NCI-H446 (cell line): ENCODE data around the gene MUC5AC.

Experiments used
- DNase-seq, 2 experiments: peaks; one replicate each; lab custom pipeline; 2025; lab: John Stamatoyannopoulos, UW

Gene MUC5AC

DNA sequence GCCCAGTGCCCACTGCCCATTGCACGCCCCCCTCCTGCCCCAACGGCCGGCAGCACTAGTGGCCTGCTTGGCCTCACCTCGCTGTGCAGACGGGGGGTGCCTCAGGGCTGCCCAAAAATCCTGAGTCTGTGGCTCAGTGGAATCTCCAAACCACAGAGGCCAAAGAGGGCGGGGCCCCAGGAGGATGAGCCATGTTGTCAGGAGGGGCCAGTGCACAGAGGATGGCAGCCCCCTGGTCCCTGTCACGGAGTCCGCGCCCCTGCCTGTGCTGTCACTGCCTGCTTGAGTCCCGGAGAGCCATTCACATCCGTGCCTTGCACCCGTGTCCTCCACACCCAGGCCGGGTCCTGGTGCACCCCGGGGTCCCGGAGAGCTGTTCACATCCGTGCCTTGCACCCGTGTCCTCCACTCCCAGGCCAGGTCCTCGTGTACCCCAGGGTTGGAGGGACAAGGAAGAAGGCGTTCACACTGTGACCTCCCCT, 36.4 kb upstream of the MUC5AC start:
- DNase-seq: no peak

DNA sequence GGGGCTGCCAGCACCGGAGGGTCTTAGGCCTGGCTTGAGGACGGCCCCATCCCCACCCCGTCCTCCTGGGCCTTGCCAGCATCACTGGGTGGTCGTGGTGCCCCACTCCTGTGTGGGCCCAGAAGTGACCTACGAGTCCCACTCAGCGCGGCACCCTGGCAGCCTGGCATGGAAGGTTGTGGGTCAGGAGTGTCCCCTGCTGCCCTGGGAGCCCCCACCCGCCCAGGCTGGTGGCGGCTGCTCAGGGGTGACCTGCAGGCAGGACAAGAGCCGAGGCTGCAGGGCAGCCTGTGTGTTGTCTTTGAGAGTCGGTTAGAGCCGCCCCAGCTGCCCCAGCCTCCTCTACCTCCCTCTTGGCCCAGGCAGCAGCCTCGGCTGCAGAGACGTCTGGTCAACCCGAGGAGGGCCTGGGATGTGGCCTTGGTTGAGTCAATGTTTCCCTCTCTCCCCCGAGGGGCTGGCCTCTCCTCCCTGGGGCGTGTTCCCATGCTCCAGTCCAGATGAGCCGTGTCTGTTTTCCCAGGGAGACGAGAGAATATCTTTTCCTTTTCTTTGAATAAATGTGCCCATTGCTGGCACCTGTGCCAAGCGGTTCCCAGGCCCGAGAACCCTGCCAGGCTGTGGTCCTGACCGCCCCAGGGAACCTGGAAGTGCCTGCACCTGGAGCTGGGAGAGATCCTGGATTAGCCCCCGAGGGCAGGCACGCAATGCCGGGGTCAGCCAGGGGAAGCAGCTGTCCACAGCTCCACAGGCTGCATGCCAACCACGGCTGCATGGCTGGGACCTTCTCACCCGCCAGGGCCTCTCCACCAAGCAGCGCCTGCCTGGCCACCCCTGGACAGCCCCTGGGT, 35.7 kb upstream of the MUC5AC start:
- no peak for DNase-seq

DNA sequence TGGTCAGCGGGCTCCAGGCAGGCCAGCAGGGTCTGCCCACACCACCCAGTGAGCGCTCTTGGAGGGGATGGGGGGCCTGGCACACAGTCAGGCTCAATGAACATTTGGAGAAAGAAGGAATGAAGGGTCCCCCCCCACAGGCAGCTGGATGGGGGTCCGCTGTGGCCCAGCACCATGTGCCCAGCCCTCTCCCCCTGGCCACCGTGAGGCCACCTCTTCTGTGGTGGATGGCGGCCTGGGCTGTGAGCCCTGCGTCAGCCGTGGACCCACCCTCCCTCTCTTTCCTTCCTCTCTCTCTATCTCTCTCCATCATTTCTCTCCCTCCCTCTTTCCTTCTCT, 35.1 kb upstream of the MUC5AC start:
- DNase-seq: no peak

DNA sequence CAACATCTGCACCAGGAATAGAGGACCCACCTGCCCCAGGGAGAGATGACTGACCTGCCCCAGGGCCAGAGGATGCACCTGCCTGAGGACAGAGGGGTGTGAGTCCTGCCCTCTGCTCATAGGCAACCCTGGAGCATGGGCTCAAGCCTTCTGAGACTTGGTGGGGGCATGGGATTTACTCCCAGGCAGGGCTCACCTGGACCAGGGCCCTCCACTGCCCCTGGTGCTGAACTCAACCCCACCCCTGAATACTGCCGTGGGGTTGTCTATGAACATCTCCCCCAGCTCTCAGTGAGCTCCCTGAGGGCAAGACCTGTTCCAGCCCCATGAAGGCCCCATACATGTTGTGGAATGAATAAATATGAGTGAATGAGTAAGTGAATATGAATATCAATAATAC, 33.8 kb upstream of the MUC5AC start:
- DNase-seq: no peak

DNA sequence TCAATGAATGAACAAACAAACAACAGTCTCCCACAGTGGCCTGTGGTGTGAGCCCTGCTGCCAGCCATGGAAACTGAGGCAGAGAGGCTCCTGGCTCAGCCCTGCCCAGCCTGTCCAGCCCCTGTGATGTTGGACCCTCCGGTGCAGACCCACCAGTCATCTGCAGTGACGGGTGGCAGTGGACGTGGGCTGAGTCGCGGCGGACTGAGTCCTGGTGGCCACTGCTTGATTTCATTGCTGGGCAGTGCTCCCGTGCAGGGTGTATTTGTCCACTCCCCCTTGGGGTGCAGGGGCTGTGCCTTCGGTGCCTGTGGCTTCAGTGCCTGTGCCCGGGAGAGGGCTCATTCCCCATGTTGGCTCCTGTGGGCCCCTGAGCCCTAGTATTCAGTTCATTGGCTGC, 31.9 kb upstream of the MUC5AC start:
- DNase-seq: no peak

DNA sequence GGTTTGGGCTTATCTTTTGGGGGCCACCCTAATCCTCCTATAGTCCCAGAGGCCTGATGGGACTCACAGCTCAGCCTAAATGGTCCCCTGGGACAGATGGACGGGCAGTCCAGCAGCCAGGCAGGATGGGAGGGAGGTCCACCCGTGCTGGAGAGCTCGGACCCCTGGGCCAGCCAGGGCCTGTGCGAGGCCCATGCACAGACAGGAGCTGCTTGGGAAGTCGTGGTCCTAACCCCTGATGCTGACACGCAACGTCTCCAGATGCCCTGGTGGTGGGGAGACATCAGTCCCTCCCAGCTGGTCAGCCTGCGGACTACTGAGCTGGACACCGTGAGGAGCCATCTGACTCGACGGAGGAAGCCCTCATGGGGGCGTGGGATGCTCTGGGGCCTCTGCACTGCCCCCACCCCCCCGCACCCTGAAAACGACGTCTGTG, 31.2 kb upstream of the MUC5AC start:
- no peak for DNase-seq

DNA sequence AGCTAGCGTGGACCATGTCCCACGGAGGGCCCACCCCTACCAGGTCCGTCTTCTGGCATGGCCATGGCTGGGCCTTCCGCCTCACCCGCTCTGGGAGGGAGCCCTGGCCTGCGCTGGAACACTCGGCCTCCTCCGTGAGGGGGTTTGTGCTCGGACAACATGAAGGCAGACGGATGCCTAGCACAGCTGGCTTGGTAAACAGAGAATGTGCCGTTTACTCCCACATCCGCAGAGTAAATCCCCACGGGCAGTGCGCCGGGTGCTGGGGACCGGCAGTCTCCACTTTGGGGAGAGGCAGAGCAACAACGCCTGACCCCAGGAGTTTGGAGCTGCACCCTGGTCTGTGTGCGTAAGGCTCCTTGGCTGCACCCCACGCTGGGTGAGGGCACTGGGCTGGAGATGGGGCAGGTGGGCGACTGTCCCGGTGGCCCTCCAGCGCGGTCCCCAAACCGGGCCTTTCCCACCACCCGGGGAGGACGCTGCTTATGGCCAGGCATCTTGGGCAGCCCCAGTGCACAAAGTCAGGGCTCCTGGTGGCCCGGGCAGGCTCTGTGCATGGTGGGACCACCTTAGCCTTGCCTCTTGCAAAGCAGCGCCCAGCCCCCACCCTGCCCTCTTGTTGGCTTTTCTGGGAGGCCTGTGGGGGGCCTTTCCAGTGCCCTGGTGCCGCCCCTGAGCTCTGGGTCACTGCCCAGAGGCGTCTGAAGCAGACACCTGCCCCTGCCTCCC, 30.7 kb upstream of the MUC5AC start:
- DNase-seq: no peak

DNA sequence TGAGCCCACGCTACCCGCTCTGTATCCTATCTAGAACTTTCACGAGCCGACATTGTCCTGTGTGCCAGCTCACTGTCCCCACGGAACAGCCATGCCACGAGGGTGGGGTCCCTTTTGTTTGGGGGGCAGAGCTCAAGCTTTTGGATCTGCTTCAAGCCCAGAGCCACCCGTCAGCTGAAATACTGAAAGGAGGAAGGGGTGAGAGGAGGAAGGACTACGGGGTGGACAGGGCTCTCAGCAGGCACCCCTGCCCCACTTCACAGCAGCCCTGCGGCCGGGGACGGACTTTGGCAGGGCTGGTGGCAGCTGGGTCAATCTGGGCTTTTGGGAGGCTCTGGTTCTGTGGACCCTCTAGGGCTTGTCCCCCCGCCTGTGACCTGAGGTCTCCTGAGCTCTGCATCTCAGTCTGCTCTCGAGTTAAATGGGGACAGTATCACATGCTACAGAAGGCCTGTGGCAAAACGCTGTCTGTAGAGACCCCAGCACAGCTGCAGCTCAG, 30.0 kb upstream of the MUC5AC start:
- DNase-seq: no peak

DNA sequence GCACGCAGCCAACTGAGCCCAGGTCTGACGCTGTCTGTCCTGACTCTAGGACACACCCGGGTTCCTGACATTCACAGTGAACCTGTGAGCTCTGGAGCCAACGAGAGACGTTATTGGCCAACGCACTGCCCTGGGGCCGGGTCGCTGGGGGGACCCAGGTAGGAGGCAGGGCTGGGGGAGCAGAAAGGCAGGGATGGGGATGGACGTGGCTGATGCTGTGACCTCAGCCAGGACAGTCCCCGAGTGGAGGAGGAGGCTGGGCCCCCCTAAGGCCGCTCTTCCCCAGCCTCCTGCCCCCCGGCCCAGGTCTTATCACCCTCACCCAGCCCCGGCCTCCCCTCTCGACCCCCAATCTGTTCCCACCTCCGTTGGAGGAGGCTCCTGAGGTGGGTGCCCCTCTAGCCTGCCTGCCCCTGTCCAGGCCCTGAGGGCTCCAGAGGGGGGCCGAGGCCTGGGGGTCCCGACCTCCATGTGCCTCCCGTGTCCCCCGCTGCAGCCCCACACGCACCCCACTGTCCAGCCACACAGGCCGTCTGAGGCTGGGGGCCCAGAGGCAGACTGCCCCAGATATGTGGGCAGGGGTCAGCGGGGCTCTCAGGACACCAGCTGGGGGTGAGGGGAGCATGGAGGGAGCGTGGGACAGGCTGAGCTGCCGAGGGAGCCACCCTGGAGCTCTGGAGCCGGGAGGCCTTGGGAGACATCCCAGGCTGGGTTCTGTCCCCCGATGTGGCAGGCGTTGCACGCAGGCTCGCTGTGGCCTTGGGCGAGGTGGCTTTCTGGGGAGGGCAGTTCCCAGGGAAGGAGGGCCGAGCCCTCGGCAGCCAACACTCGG, 29.2 kb upstream of the MUC5AC start:
- DNase-seq: no peak

DNA sequence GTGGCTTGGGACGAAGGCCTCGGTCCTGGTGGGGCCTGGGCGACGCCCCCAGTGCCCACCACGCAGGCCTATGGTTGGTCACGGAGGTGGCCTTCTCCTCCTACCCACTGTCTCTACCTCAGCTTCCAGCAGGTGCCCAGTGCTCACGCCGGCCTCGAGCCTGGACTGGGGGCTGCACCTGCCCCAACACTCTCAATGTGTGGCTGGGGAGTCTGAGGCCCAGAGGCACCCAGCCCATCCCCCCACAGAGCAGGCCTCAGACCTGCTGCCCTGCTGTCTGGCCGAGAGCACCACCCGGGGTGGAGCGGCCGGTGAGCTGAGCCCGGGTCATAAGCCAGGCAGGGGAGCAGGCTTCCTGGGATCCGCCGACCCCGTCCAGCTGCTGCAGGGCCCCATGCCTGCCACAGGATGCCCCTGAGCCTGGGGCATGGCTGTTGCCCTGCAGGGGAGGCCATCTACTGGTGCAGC, 28.6 kb upstream of the MUC5AC start:
- DNase-seq: no peak

DNA sequence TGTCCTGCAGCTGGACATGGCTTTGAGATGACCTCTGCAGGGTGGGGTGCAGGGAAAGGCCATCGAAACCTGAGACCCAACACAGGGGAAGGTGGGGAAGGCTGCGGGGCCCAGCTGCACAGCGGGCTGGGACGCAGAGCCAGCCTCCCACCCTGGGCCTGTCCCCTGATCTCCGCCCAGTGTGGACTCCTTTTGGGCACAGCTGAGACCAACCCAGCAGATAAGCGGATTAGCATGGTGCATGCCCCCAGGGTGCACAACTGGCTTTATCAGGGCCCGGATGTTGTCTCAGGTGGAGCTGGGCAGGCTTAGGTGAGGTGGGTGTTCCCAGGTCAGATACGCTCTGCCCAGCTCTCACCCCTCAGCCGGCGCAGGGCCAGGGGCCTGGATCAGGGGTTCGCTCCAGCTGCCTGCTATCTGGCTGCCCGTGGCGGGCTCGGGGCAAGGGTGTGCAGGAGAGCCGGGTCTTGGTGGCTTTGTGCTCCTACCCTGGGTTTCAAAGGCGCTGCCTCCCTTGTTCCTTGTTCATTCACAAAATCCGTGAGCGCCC, 28.1 kb upstream of the MUC5AC start:
- DNase-seq: no peak

DNA sequence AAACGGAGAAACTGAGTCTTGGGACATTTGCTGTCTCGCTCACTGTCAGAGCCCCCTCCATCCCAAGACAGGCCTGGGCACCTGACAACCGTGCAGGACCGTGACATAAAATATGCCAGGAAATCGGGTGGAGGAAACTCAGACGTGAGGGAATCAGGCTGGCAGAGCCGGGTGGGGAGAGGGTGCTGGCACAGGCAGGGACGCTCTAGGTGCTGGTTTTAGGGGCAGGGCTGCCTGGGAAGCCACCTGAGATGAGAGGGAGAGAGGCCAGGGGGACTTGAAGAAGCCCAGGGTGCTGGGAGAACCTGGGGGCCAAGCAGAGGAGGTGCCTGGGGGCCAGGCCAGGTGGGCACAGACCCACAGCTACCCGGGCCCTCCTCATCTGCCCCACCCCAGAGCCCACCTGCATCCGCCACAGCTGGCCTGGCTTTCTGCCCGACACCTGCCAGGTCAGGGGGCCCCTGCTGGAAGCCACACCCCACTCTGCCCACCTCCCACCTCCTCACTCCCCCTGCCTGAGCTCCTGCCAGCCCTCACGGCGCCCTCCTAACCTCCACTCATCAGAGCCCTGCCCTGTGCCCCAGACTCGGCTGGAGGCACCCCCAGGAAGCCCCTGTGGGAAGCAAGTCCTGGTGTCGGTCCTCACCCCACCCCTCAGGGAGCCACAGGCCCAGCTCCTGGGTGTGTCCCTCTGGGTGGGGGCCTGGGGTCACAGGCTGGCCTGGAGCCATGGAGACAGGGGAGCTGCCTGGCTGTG, 27.3 kb upstream of the MUC5AC start:
- no peak for DNase-seq

DNA sequence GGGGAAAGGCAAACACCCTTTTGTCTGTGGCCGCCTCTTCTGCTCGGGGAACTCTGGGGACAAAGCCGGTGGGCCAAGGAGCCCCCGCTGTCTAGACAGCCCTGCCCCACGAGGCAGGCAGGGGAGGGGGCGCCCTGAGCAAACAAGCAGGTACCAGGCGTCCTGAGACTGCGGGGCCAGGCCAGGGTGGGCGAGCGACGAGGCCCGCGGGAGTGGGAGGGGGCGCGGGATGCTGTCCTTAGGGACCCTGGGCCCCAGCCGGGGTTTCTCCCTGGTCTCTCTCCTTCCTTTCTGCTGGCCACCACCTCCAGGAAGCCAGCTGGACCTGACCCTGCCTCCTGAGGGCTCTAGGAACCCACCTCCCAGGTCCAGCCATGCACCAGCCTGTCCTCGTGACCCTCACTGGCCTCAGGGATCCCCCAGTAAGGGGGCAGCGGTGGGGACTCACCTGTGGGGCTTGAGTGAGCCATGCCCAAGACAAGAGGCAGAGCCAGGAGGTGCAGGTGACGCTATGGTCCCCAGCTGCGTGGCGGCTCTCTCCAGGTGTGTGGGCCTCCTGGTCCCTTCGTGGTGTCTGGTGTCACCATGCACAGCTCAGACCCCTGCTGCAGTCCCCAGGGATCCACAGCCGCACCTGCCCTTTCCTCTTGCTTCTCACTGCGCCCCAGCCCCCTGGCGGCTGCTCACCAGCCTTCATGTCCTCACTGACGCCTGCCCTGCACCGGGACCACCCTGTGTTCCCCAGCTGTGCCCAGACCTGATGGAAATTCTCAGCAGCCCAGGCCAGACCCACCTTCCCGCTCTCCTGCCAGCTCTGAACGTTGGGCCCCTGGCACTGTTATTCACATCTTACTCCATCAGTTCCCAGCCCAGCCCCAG, 26.5 kb upstream of the MUC5AC start:
- no peak for DNase-seq

DNA sequence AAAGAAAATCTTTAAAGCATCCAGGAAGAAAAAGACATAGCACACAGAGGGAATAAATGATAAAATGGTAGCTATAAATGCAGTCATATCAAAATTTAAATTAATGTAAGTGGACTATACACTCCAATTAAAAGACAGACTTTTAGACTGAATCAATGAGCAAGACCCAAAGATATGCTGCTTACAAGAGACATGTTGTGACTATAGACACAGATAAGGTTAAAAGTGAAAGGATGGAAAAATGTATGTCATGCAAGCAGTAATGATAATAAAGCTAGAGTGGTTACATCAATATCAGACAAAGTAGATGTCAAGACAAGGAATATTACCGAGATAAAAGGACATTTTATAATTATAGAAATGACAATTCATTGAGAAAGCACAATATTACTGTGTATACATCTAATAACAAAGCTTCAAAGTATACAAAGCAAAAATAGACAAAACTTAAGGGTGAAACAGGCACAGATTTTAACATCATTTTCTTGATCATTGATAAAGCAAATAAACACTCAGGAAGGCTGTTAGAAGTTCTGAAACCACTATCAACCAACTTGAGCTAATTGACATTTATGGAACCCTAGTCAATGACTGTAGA, 22.8 kb upstream of the MUC5AC start:
- no peak for DNase-seq

DNA sequence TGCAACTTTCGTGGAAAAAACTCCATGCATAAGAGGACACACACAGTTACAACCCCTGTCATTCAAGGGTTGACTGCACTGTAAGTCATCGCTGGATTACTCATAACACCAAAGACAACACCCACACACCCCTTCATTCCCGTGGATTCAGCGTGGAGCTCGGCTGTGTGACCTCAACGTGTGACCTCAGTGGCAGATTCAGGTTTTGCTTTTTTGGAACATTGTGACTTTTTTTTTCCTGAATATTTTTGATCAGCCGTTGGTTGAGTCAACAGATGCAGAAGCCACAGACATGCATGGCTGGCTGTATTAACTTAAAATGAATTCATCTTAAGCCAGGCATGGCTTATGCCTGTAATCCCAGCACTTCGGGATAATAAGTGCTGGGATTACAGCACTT, 19.7 kb upstream of the MUC5AC start:
- DNase-seq: no peak

DNA sequence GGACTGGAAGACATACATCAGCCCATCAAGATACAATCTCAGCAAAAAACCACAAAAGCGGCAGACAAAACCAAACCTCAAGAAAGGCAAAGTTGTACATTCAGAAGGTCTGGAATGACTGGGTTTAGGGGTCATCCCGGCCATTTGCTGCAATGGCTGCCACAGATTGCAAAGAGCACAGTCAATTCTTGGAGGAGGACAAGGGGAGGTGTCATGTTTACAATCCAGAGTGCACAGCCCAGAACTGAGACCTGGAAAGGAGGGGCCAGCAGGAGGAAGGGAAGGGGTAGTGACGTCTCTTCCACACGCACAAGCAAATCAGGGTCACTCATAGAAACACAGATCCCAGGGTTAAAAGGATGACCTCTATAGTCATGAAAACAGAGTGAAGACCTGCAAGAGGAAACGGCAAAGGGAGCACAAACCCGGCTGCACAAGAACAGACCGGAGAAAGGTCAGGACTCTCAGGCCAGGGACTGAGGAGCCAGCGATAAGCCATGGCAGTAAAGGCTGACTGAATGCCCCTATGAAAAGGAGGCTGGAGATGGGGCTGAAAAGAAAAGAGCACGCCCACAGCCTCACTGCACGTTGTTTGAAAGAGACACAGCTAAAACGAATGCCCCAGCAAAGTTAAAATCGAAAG, 18.2 kb upstream of the MUC5AC start:
- no peak for DNase-seq

DNA sequence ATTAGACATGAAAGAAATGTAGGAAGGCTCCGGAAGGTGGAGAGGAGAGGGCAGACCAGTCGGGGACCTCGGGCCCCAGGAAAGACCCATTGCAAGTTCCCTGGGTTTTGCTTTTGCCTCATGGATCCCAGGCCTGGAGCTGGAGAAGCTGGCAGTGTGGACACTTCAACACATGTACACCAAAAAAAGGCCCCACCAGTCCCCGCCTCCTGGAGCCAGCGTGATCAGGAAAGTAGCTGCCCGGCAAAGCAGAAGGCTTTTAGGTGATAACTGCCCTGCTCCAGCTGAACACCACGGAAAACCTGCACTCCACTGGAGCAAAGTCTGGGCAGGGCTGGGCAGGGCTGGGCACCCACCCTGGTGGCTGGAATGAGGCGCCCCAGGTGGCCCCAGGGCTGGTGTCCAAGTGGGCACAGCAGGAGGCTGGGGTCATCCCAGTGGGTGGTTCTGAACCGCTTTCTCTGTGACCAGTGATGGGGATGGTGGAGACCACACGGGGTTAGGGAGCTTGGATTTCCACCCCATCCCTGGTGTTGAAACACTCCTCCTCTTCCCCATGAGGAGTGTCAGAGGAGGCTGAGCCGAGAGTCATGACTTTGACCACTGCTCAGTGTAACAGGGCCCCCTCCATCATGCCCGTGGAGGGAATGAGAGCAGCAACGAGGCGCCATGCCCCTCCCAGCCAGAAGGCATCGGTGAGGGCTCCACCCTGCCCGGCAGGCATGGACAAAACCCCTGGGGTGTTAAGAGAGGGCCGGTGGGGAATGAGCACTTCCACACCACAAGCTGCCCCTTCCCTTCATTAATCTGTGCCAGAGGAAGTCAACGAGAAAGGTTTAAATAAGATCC, 16.9 kb upstream of the MUC5AC start:
- no peak for DNase-seq

DNA sequence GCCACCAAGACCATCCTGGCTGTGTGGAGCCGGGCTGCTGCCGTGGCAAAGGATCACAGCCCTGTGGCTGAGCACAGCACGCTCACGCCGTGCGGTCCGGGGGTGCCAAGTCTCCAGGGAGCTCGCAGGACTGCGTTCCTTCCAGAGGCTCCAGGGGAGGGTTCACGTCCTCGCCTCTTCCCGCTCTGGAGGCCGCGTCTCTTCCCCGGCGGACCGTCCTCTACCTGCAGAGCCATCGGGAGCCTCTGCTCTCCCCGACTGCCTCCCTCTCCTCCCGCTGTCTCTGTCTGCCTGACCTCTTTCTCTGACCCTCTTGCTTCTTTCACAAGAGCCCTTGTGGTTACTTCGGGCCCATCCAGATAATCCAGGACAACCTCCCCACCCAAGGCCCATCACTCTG, 11.4 kb upstream of the MUC5AC start:
- no peak for DNase-seq
